ENCODE results near the gene PACSIN1.

The PACSIN1 gene

GRCh38 chr6:34532230-34532629, 66.4 kb downstream of the PACSIN1 start:
- no peak for TF ChIP-seq CTCF (conservative IDR thresholded peaks at IDR 0.05; ENCODE audit: low read depth, low read length)
- no peak for DNase-seq (ENCODE audit: low read depth)
- peak overlapping the region; percentile 43 for H3K4me3 ChIP-seq (ENCODE audit: low read depth, low read length)

- TF ChIP-seq CTCF (conservative IDR thresholded peaks at IDR 0.05; ENCODE audit: low read depth, low read length): no peak
- H3K4me3 ChIP-seq (ENCODE audit: low read depth, low read length): no peak overlapping the region
- DNase-seq (ENCODE audit: low read depth): no peak
Measured at GRCh38 chr6:34534146-34534545, 68.3 kb downstream of the PACSIN1 start.

- no peak overlapping the region for H3K4me3 ChIP-seq (ENCODE audit: low read depth, low read length)
- no peak for DNase-seq (ENCODE audit: low read depth)
- no peak for TF ChIP-seq CTCF (conservative IDR thresholded peaks at IDR 0.05; ENCODE audit: low read depth, low read length)
Measured at GRCh38 chr6:34534656-34535055, 68.8 kb downstream of the PACSIN1 start.

GRCh38 chr6:34535199-34535598, 69.3 kb downstream of the PACSIN1 start:
- H3K4me3 ChIP-seq (ENCODE audit: low read depth, low read length): no peak overlapping the region
- DNase-seq (ENCODE audit: low read depth): no peak
- no peak for TF ChIP-seq CTCF (conservative IDR thresholded peaks at IDR 0.05; ENCODE audit: low read depth, low read length)

GRCh38 chr6:34535646-34536045, 69.8 kb downstream of the PACSIN1 start:
- no peak overlapping the region for H3K4me3 ChIP-seq (ENCODE audit: low read depth, low read length)
- DNase-seq (ENCODE audit: low read depth): no peak
- TF ChIP-seq CTCF (conservative IDR thresholded peaks at IDR 0.05; ENCODE audit: low read depth, low read length): no peak

- no peak for DNase-seq (ENCODE audit: low read depth)
- no peak for TF ChIP-seq CTCF (conservative IDR thresholded peaks at IDR 0.05; ENCODE audit: low read depth, low read length)
- no peak overlapping the region for H3K4me3 ChIP-seq (ENCODE audit: low read depth, low read length)
Measured at GRCh38 chr6:34536251-34536958, 70.5 kb downstream of the PACSIN1 start.
